Activated T-cell treated with anti-CD3 and anti-CD28 coated beads for 1 hour (primary cell): ENCODE data around the gene NBPF4.
"Not testable (repeated sequence)": the region's sequence is repeated elsewhere in the genome, so short reads cannot be mapped to it uniquely, and the experiment has no call there.

Source experiments
- DNase-seq: peaks from one replicate; pipeline ENCODE4 v3.0.0-alpha.2; 2020; ENCODE audit warnings: low read depth

NBPF4 gene

GRCh38 chr1:108243976-108244375 lies at the start of gene NBPF4:
NBPF4 (minus strand) TSS chr1:108244076; CDS start chr1:108243761, 315 bp downstream.
- not testable (repeated sequence) for DNase-seq

GRCh38 chr1:108282528-108283257 lies 38.8 kb upstream of the NBPF4 start:
- DNase-seq = not testable (repeated sequence)

- DNase-seq = not testable (repeated sequence)
These were observed 28.8 kb upstream of the NBPF4 start for GRCh38 chr1:108272485-108273327.

GRCh38 chr1:108267097-108267496 lies 23.2 kb upstream of the NBPF4 start:
- DNase-seq = not testable (repeated sequence)

- DNase-seq = not testable (repeated sequence)
These were observed 18.1 kb upstream of the NBPF4 start for GRCh38 chr1:108261967-108262366.

- not testable (repeated sequence) for DNase-seq
These were observed 17.6 kb upstream of the NBPF4 start for GRCh38 chr1:108261519-108261918.

GRCh38 chr1:108260578-108261259 lies 16.8 kb upstream of the NBPF4 start:
- not testable (repeated sequence) for DNase-seq

- not testable (repeated sequence) for DNase-seq
These were observed 11.6 kb upstream of the NBPF4 start for GRCh38 chr1:108255426-108255825.

- not testable (repeated sequence) for DNase-seq
These were observed 4.5 kb downstream of the NBPF4 start for GRCh38 chr1:108239426-108239825.

- DNase-seq = not testable (repeated sequence)
These were observed 8.6 kb downstream of the NBPF4 start for GRCh38 chr1:108235308-108235707.

- not testable (repeated sequence) for DNase-seq
These were observed 11.7 kb downstream of the NBPF4 start for GRCh38 chr1:108232183-108232582.

- DNase-seq = not testable (repeated sequence)
These were observed 13.9 kb downstream of the NBPF4 start for GRCh38 chr1:108229976-108230375.

GRCh38 chr1:108227772-108228171 lies 16.1 kb downstream of the NBPF4 start:
- DNase-seq = not testable (repeated sequence)

GRCh38 chr1:108226855-108227254 lies 17.0 kb downstream of the NBPF4 start:
- not testable (repeated sequence) for DNase-seq

- DNase-seq = not testable (repeated sequence)
These were observed 20.6 kb downstream of the NBPF4 start for GRCh38 chr1:108223226-108223625.

GRCh38 chr1:108217515-108218174 lies 26.2 kb downstream of the NBPF4 start:
- DNase-seq = not testable (repeated sequence)

GRCh38 chr1:108217007-108217406 lies 26.9 kb downstream of the NBPF4 start:
- not testable (repeated sequence) for DNase-seq

- not testable (repeated sequence) for DNase-seq
These were observed 27.6 kb downstream of the NBPF4 start for GRCh38 chr1:108216028-108216890.

- DNase-seq = not testable (repeated sequence)
These were observed 29.0 kb downstream of the NBPF4 start for GRCh38 chr1:108214641-108215465.

- no peak for DNase-seq
These were observed 32.9 kb downstream of the NBPF4 start for GRCh38 chr1:108211014-108211413.
